GM12864 (cell line): ENCODE data around the gene AMH.

Experiments
- DNase-seq: peaks from one replicate; pipeline ENCODE4 v3.0.0-alpha.2; 2011; ENCODE audit warnings: low read depth
- H3K4me3 ChIP-seq: 2 replicates; pipeline ENCODE4 v1.5.1; 2011; ENCODE audit warnings: mild to moderate bottlenecking, low read depth, low read length, control low read depth
- TF ChIP-seq, protein P1 (sequence below): IDR thresholded peaks from 2 replicates; pipeline ENCODE4 v1.5.1; 2011; ENCODE audit warnings: low read depth, mild to moderate bottlenecking, moderate library complexity, low read length, control low read depth, inconsistent platforms; ENCODE audit errors: missing control alignments

AMH gene

DNA sequence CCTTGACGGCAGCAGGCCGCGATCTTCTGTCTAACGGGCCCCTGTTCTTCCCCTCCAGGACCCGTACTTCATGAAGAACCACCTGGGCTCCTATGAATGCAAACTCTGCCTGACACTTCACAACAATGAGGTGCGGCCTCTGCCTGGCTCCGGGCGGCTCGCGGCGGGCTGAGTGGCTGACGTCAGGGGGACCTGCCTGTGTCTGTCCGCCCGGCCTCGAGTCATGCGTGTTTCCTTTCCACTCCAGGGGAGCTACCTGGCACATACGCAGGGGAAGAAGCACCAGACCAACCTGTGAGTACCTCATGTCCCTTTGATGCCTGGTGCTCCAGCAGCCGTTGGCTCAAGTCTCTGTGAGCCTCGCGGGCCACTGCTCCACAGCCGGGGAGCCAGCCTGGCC, 4.6 kb upstream of the AMH start:
- TF ChIP-seq, protein P1, sequence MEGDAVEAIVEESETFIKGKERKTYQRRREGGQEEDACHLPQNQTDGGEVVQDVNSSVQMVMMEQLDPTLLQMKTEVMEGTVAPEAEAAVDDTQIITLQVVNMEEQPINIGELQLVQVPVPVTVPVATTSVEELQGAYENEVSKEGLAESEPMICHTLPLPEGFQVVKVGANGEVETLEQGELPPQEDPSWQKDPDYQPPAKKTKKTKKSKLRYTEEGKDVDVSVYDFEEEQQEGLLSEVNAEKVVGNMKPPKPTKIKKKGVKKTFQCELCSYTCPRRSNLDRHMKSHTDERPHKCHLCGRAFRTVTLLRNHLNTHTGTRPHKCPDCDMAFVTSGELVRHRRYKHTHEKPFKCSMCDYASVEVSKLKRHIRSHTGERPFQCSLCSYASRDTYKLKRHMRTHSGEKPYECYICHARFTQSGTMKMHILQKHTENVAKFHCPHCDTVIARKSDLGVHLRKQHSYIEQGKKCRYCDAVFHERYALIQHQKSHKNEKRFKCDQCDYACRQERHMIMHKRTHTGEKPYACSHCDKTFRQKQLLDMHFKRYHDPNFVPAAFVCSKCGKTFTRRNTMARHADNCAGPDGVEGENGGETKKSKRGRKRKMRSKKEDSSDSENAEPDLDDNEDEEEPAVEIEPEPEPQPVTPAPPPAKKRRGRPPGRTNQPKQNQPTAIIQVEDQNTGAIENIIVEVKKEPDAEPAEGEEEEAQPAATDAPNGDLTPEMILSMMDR = no peak
- DNase-seq = no peak
- H3K4me3 ChIP-seq = no peak overlapping the region

DNA sequence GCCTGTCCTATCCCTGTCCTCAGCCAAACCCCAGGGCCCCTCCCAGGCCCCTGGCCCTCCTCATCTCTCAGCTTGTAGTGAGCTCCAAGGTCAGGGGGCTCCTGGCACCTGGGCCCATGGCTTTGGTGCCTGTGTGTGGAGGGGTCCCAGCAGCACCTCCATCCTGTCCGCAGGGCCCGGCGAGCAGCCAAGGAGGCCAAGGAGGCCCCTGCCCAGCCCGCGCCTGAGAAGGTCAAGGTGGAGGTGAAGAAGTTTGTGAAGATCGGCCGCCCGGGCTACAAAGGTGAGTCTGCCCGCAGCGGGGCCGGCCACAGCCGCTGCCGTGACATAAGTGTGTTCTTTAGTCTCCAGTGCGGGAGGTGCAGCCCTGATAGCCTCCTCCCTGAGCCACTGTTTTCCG, 3.9 kb upstream of the AMH start:
- TF ChIP-seq, protein P1 = no peak
- DNase-seq = no peak
- H3K4me3 ChIP-seq = no peak overlapping the region

DNA sequence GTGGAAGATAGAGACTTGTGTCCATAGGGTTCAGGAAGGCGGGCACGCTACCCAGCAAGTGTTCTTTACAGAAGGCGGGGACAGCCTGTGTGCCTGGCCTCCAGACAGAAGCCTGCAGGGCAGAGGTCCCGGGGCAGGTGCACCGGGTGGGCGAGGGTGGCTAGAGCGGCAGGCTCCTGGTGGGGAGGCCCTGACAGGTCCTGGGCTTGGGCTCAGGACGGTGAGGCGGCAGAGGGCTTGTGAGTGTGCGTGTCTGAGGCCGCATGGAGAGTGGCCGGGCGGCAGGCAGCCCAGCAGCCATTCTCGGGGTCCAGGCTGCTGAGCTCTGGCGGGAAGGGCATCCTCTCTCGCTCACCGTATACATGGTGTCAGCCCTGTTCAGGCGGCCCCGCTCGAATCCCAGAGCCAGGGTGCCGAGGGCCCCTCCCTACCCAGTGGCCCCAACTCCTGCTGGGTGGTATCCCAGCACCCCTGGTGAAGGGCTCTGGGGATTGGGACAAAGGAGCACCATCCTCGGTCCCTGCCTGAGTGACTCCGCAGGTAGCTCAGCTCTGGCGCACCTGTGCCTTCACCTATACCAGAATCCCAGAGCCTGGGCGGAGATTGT, 3.0 kb upstream of the AMH start:
- TF ChIP-seq, protein P1 = no peak
- no peak overlapping the region for H3K4me3 ChIP-seq
- no peak for DNase-seq

DNA sequence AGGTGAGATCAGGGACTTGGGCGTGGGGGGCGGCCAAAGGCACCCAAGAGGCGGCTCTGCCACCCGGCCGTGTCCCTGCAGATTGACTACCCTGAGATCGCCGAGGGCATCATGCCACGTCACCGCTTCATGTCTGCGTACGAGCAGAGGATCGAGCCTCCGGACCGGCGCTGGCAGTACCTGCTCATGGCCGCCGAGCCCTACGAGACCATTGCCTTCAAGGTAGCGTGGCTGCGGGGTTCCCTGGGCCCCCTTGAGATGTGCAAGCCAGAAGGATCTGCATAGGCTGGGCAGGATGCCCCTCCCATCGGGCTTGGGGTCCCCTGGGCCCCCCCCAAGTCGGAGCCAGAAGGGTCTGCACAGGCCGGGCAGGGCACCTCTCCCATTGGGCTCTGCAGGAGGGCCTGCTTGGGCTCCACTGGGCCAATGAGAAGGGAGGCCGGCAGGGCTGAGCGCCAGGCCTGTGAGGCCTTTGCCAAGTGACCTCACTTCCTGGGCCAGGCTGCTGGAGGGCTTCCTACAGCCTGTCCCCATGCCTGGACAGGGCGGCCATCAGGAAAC, 2.2 kb upstream of the AMH start:
- DNase-seq = no peak
- no peak overlapping the region for H3K4me3 ChIP-seq
- TF ChIP-seq, protein P1 = no peak

DNA sequence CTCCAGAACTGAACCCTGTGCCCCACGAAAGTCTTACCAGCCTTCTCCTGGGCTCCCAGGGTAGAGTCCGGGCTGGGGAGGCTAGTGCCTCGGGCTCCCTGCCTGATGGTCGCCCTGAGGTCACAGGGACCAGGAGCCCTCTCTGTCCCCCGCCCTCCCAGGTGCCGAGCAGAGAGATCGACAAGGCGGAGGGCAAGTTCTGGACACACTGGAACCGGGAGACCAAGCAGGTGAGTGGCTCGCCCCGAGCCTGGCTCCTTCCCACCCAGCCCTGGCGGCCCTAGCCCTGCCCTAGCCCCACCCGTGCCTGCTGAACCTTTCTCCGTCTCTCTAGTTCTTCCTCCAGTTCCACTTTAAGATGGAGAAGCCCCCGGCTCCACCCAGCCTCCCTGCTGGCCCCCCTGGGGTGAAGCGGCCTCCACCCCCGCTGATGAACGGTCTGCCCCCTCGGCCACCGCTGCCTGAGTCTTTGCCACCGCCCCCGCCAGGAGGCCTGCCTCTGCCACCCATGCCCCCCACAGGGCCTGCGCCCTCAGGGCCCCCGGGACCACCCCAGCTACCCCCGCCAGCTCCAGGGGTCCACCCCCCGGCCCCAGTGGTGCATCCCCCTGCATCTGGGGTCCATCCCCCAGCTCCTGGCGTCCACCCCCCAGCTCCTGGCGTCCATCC, 1.6 kb upstream of the AMH start:
- H3K4me3 ChIP-seq = no peak overlapping the region
- no peak for DNase-seq
- TF ChIP-seq, protein P1 = no peak

DNA sequence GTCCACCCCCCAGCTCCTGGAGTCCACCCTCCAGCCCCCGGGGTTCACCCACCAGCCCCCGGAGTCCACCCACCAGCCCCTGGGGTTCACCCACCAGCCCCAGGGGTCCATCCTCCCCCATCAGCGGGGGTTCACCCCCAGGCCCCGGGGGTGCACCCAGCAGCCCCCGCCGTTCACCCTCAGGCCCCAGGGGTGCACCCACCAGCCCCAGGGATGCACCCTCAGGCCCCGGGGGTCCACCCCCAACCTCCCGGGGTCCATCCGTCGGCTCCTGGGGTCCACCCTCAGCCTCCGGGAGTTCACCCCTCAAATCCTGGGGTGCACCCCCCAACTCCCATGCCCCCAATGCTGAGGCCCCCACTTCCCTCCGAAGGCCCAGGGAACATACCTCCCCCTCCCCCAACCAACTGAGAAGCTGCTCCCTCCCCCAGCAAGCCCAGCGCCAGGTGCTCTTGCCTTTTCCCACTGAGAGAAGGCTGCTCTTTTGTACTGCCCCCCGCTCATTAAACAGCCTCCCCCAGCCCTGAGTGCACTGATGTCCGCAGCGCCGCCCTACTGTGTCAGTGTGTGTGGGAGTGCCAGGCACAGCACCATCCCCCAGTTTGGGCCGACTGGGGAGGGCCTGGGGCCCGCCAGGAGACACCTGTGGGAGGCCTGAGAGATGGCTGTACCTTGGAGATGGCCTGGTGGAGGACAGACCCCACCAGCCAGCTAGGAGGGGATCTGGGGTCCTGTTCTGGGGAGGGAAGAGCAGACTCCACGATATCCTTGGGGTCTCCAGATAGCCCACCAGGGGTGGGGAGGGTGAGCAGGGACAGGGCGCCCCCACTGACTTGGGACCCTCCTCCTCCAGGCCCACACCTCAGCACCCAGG, 750 bp upstream of the AMH start:
- TF ChIP-seq, protein P1 = no peak
- DNase-seq = no peak
- no peak overlapping the region for H3K4me3 ChIP-seq
